Fibroblast of skin of back (primary cell): Measurements from ENCODE around the gene ELP4. TPM values are rescaled to one million over a fixed set of nuclear protein-coding genes. Genes with fewer than 3 reads are reported as not detected.
A peak's percentile ranks its signal among the peaks of the same experiment; 100 is the strongest.
"Not testable (repeated sequence)": the region's sequence is repeated elsewhere in the genome, so short reads cannot be mapped to it uniquely, and the experiment has no call there.

Experiments
- DNase-seq: peaks from one replicate; pipeline ENCODE4 v3.0.0-alpha.2; 2013
- polyA plus RNA-seq, 2 experiments: library from polyadenylated mRNA; unstranded; fragments of 120-200 nt; gene quantifications; one replicate each; pipeline ENCODE4 v1.2.1, GENCODE V29; 2013; ENCODE audit not compliant: insufficient read length in 2 of 2

The ELP4 gene
- polyA plus RNA-seq (2013, experiment 1 of 2; ENCODE audit: insufficient read length), result 11.9 TPM
- 9.9 TPM for polyA plus RNA-seq (2013, experiment 2 of 2; ENCODE audit: insufficient read length)

- DNase-seq, result peak; percentile 95
These were observed at the start of gene ELP4, which contains the start of gene IMMP1L for GRCh38 chr11:31509429-31510345. Gene ELP4, plus strand, starts transcription at chr11:31509767. Its CDS starts 18 bp downstream, at chr11:31509785. Gene IMMP1L, minus strand, starts transcription at chr11:31509622. Its CDS starts 46,346 bp downstream, at chr11:31463276.

- no peak for DNase-seq
These were observed 45.1 kb upstream of the ELP4 start for GRCh38 chr11:31464436-31464835.

GRCh38 chr11:31474083-31474482, 35.5 kb upstream of the ELP4 start:
- DNase-seq, result no peak

- DNase-seq, result no peak
These were observed 31.9 kb upstream of the ELP4 start for GRCh38 chr11:31477528-31478222.

- DNase-seq, result no peak
These were observed 31.4 kb upstream of the ELP4 start for GRCh38 chr11:31478223-31478590.

- no peak for DNase-seq
These were observed 30.5 kb upstream of the ELP4 start for GRCh38 chr11:31479066-31479465.

GRCh38 chr11:31480930-31481329, 28.6 kb upstream of the ELP4 start:
- DNase-seq, result no peak

GRCh38 chr11:31484497-31484896, 25.1 kb upstream of the ELP4 start:
- peak; percentile 6 for DNase-seq

GRCh38 chr11:31487848-31488247, 21.7 kb upstream of the ELP4 start:
- peak; percentile 66 for DNase-seq

- DNase-seq, result no peak
These were observed 17.1 kb upstream of the ELP4 start for GRCh38 chr11:31492320-31492913.

GRCh38 chr11:31493235-31493634, 16.3 kb upstream of the ELP4 start:
- no peak for DNase-seq

GRCh38 chr11:31493762-31494161, 15.8 kb upstream of the ELP4 start:
- not testable (repeated sequence) for DNase-seq

GRCh38 chr11:31499576-31500178, 9.9 kb upstream of the ELP4 start:
- peak; percentile 46 for DNase-seq

GRCh38 chr11:31500560-31500959, 9.0 kb upstream of the ELP4 start:
- no peak for DNase-seq

- DNase-seq, result peak; percentile 4
These were observed 527 bp upstream of the ELP4 start for GRCh38 chr11:31509051-31509428.

- no peak for DNase-seq
These were observed 2.5 kb downstream of the ELP4 start for GRCh38 chr11:31512117-31512516.

GRCh38 chr11:31521497-31522150, 12.1 kb downstream of the ELP4 start:
- DNase-seq, result no peak

GRCh38 chr11:31529189-31529588, 19.6 kb downstream of the ELP4 start:
- no peak for DNase-seq

GRCh38 chr11:31529701-31530100, 20.1 kb downstream of the ELP4 start:
- DNase-seq, result no peak

- DNase-seq, result no peak
These were observed 21.7 kb downstream of the ELP4 start for GRCh38 chr11:31531293-31531692.

- no peak for DNase-seq
These were observed 25.9 kb downstream of the ELP4 start for GRCh38 chr11:31535479-31535878.

GRCh38 chr11:31542862-31543261, 33.3 kb downstream of the ELP4 start:
- DNase-seq, result no peak
